Kidney (tissue), 14 donors: Measurements from ENCODE around the gene ZSCAN12. TPM values are rescaled to one million over a fixed set of nuclear protein-coding genes. Genes with fewer than 3 reads are reported as not detected.

Source experiments
- DNase-seq, 5 donors: peaks; one replicate each; pipeline ENCODE4 v3.0.0-alpha.2; 2013 to 2020
- FAIRE-seq: peaks from 2 replicates; lab custom pipeline; 2012; peaks lifted over from hg19 to GRCh38; lab: Jason Lieb, UNC
- H3K27ac ChIP-seq, 2 donors: one replicate each; pipeline ENCODE4 v1.7.0; 2013; ENCODE audit warnings: low read depth in 2 of 2, low read length in 2 of 2, inconsistent platforms in 1 of 2
- H3K27me3 ChIP-seq: one replicate; pipeline ENCODE4 v1.7.1; 2013; ENCODE audit warnings: low read length, inconsistent platforms; ENCODE audit not compliant: control insufficient read depth, insufficient read depth
- H3K36me3 ChIP-seq, 3 donors: one replicate each; pipeline versions ENCODE4 v1.7.0 to v1.7.1; 2013; ENCODE audit warnings: low read length in 3 of 3, control low read depth in 1 of 3, inconsistent platforms in 1 of 3; ENCODE audit not compliant: insufficient read depth in 3 of 3, control insufficient read depth in 2 of 3
- H3K4me1 ChIP-seq, 3 donors: one replicate each; pipeline versions ENCODE4 v1.7.0 to v1.7.1; 2013; ENCODE audit warnings: low read length in 3 of 3, inconsistent platforms in 1 of 3, low read depth in 1 of 3; ENCODE audit not compliant: control insufficient read depth in 2 of 3, insufficient read depth in 2 of 3
- H3K4me3 ChIP-seq, 3 donors: one replicate each; pipeline versions ENCODE4 v1.7.0 to v1.8.1; 2013; ENCODE audit warnings: low read length in 3 of 3, control low read depth in 1 of 3, inconsistent platforms in 1 of 3
- H3K9ac ChIP-seq, 3 donors: one replicate each; pipeline versions ENCODE4 v1.7.0 to v1.7.1; 2013; ENCODE audit warnings: low read length in 3 of 3, control low read depth in 1 of 3, inconsistent platforms in 1 of 3
- H3K9me3 ChIP-seq, 3 donors: one replicate each; pipeline versions ENCODE4 v1.7.0 to v1.7.1; 2013; ENCODE audit warnings: low read length in 3 of 3, control low read depth in 1 of 3, inconsistent platforms in 1 of 3; ENCODE audit not compliant: control insufficient read depth in 2 of 3, insufficient read depth in 1 of 3
- intact Hi-C: fragments of 100-400 bp; cut with DNase I; formaldehyde crosslinking; loops from one replicate; pipeline ENCODE4 v1.11.1; 2022
- polyA plus RNA-seq: library from polyadenylated mRNA; stranded (reverse); fragments of 350-450 nt; fragmentation: Illumina TruSeq; extraction: RNeasy Lipid Tissue Mini Kit (QIAGEN cat#74804); gene quantifications from one replicate; pipeline ENCODE4 v1.2.3, GENCODE V29; 2014; ENCODE audit warnings: low read depth, low replicate concordance; ENCODE audit not compliant: insufficient read depth
- total RNA-seq: library from RNA; stranded (reverse); fragmentation: NEBNext Ultra II Directional; extraction: Animal tissue kit (Norgen Biotek cat#: 25700); gene quantifications from one replicate; pipeline ENCODE4 v1.2.1, GENCODE V29; 2021
- TF ChIP-seq, protein P1 (sequence below): IDR thresholded peaks from 3 replicates; pipeline ENCODE4 v1.5.1; 2012; ENCODE audit warnings: mild to moderate bottlenecking, moderate library complexity, borderline replicate concordance; ENCODE audit not compliant: insufficient read depth; ENCODE audit errors: extremely low read depth
- donor health status: control.
- donor health status: control.
- donor health status: control.
- donor health status: control.
- donor health status: control.
- donor health status: DM: yes; HTN: yes; CAD: no.
- donor health status: Normal renal cell carcinoma (clear cell type).

ZSCAN12 gene
- total and polyA plus RNA-seq, 2 donors from 2014 or later, result 1.3 to 7.9 TPM

DNA sequence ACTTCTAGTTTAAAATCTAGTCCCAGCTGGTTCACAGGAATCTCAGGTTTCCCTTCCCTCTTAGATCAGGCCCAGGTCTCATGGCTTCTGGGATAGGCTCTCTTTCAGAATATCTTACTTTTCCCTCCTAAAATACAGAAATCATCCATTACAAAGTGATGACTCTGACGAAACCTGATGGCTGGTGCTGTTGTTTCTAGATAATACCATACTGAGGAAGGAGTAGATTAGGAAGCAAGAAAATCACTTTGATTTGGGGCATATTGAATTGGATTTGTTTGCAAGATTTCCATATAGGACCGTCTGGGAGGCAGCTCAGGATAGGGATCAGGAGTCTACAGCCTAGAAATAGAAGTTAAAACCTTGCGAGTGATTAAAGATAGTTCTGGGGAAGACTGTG lies 46.2 kb downstream of the ZSCAN12 start:
- Histone ChIP-seq H3K4me1 (peaks cover 0 to 22% (median 13%) of the 10 kb centered on the region in 3 donors), H3K4me3 (no peak overlapping the region), H3K27ac (peak overlapping the region in 1 of 2 donors; percentile 43), H3K27me3 (no peaks in the 10 kb centered on the region), H3K9me3 (no peaks in the 10 kb centered on the region), H3K9ac (no peak overlapping the region), H3K36me3 (no peaks in the 10 kb centered on the region)
- TF ChIP-seq, protein P1, sequence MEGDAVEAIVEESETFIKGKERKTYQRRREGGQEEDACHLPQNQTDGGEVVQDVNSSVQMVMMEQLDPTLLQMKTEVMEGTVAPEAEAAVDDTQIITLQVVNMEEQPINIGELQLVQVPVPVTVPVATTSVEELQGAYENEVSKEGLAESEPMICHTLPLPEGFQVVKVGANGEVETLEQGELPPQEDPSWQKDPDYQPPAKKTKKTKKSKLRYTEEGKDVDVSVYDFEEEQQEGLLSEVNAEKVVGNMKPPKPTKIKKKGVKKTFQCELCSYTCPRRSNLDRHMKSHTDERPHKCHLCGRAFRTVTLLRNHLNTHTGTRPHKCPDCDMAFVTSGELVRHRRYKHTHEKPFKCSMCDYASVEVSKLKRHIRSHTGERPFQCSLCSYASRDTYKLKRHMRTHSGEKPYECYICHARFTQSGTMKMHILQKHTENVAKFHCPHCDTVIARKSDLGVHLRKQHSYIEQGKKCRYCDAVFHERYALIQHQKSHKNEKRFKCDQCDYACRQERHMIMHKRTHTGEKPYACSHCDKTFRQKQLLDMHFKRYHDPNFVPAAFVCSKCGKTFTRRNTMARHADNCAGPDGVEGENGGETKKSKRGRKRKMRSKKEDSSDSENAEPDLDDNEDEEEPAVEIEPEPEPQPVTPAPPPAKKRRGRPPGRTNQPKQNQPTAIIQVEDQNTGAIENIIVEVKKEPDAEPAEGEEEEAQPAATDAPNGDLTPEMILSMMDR, result no peak
- DNase-seq (no peak), FAIRE-seq (no peak)
- intact Hi-C loops, result no loop called here

DNA sequence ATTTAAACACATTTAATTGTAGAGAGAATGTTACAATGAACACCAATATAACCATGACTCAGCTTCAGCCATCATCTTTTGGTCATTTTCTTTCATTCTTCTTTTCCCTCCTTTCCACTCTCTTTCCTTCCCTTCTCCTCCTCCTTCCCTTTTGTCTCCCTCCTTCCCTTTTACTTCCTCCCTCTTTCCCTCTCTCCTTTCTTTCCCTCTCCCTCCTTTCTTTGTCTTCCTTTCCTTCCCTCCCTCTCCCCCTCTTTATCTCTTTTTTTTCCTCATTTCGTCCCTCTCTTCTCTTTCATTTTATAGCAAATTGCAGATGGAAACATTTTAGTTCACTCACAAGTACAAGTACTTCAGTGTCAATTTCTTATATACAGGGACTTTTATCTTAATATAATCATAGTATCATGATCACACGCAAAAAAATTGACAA lies 48.0 kb downstream of the ZSCAN12 start:
- no peak overlapping the region for H3K27ac ChIP-seq
- intact Hi-C loops, result no loop called here

DNA sequence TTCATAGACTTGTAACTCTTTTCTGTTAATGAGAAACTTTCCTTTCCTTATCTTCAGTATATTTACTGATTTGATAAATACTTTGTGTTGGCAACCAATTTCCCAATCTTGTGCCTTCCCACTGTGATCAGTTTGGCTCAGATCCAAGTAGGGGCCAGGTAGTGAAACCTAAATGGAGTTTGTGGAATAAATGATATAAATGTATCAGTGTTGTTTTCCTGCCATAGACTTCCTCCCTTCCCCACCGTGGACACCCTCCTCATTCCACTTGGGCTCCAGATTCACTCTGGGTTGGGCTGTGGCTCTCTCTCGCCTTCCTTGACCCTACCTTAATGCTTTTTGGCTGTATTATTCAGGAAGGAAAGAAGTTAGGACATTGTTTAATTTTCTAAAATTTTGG lies 48.5 kb downstream of the ZSCAN12 start:
- no peaks in the 10 kb centered on the region for H3K27me3 ChIP-seq

More for the DNA sequence above, 48.0 kb downstream of the ZSCAN12 start:
- TF ChIP-seq, protein P1, result no peak
- FAIRE-seq, result no peak
- H3K4me1 ChIP-seq, result peaks cover 0 to 21% (median 10%) of the 10 kb centered on the region in 3 donors
- DNase-seq, result no peak
- H3K36me3 ChIP-seq, result no peaks in the 10 kb centered on the region
- no peaks in the 10 kb centered on the region for H3K9me3 ChIP-seq
- no peak overlapping the region for H3K9ac ChIP-seq
- peak overlapping the region in 2 of 3 donors; percentile 4 to 97 for H3K4me3 ChIP-seq
- no peaks in the 10 kb centered on the region for H3K27me3 ChIP-seq

More for the DNA sequence above, 48.5 kb downstream of the ZSCAN12 start:
- H3K4me3 ChIP-seq, result peak overlapping the region in 2 of 3 donors; percentile 97 to 98
- TF ChIP-seq, protein P1, result no peak
- DNase-seq (no peak), FAIRE-seq (no peak)
- no peak overlapping the region for H3K9ac ChIP-seq
- no peaks in the 10 kb centered on the region for H3K9me3 ChIP-seq
- no peaks in the 10 kb centered on the region for H3K36me3 ChIP-seq
- intact Hi-C loops, result no loop called here
- H3K27ac ChIP-seq, result no peak overlapping the region
- H3K4me1 ChIP-seq, result peaks cover 0 to 18% (median 6%) of the 10 kb centered on the region in 3 donors
